ENCODE results near the gene EEFSEC.

EEFSEC gene

GRCh38 chr3:128242818-128243601, 89.7 kb downstream of the EEFSEC start:
- DNase-seq (ENCODE audit: low read depth in 2 of 2) = no peak

GRCh38 chr3:128243602-128244504, 90.6 kb downstream of the EEFSEC start:
- DNase-seq (ENCODE audit: low read depth in 2 of 2) = no peak

- no peak for DNase-seq (ENCODE audit: low read depth in 2 of 2)
Measured at GRCh38 chr3:128245460-128245859, 92.2 kb downstream of the EEFSEC start.

- DNase-seq (ENCODE audit: low read depth in 2 of 2) = no peak
Measured at GRCh38 chr3:128247666-128248409, 94.6 kb downstream of the EEFSEC start.

GRCh38 chr3:128252083-128252482, 98.8 kb downstream of the EEFSEC start:
- DNase-seq (ENCODE audit: low read depth in 2 of 2) = no peak

GRCh38 chr3:128253150-128253549, 99.9 kb downstream of the EEFSEC start:
- no peak for DNase-seq (ENCODE audit: low read depth in 2 of 2)

- DNase-seq (ENCODE audit: low read depth in 2 of 2) = no peak
Measured at GRCh38 chr3:128254066-128254590, 100.8 kb downstream of the EEFSEC start.

GRCh38 chr3:128254967-128255366, 101.7 kb downstream of the EEFSEC start:
- no peak for DNase-seq (ENCODE audit: low read depth in 2 of 2)

- no peak for DNase-seq (ENCODE audit: low read depth in 2 of 2)
Measured at GRCh38 chr3:128256131-128256530, 102.8 kb downstream of the EEFSEC start.

- DNase-seq (ENCODE audit: low read depth in 2 of 2) = no peak
Measured at GRCh38 chr3:128257632-128258031, 104.4 kb downstream of the EEFSEC start.

GRCh38 chr3:128260275-128260674, 107.0 kb downstream of the EEFSEC start:
- DNase-seq (ENCODE audit: low read depth in 2 of 2) = no peak

- no peak for DNase-seq (ENCODE audit: low read depth in 2 of 2)
Measured at GRCh38 chr3:128262457-128262856, 109.2 kb downstream of the EEFSEC start.

GRCh38 chr3:128263118-128263517, 109.8 kb downstream of the EEFSEC start:
- DNase-seq (ENCODE audit: low read depth in 2 of 2) = no peak

- no peak for DNase-seq (ENCODE audit: low read depth in 2 of 2)
Measured at GRCh38 chr3:128263946-128264345, 110.7 kb downstream of the EEFSEC start.

- DNase-seq (ENCODE audit: low read depth in 2 of 2) = no peak
Measured at GRCh38 chr3:128266453-128266852, 113.2 kb downstream of the EEFSEC start.

- DNase-seq (ENCODE audit: low read depth in 2 of 2) = no peak
Measured at GRCh38 chr3:128267541-128267940, 114.3 kb downstream of the EEFSEC start.

- DNase-seq (ENCODE audit: low read depth in 2 of 2) = no peak
Measured at GRCh38 chr3:128269006-128269775, 115.9 kb downstream of the EEFSEC start.

- DNase-seq (ENCODE audit: low read depth in 2 of 2) = no peak
Measured at GRCh38 chr3:128269796-128270195, 116.5 kb downstream of the EEFSEC start.

GRCh38 chr3:128270559-128271492, 117.5 kb downstream of the EEFSEC start:
- no peak for DNase-seq (ENCODE audit: low read depth in 2 of 2)

All from stimulated activated CD4-positive, alpha-beta T cell treated with anti-CD3 and anti-CD28 coated beads, Interleukin-1b, Interleukin-23, amount 100 ng/mL, for 4 hours (primary cell).